Thoracic aorta (tissue), 2 donors: ENCODE measurements around the gene PI3. TPM values are rescaled to one million over a fixed set of nuclear protein-coding genes. Genes with fewer than 3 reads are reported as not detected.
"Not testable (repeated sequence)": the region's sequence is repeated elsewhere in the genome, so short reads cannot be mapped to it uniquely, and the experiment has no call there.

Experiments used
- ATAC-seq: fragments of 150-250 bp; one replicate; pipeline ENCODE4 v1.8.0; 2017; ENCODE audit warnings: low read depth; ENCODE audit not compliant: insufficient number of reproducible peaks, low FRiP score
- DNase-seq: peaks from one replicate; pipeline ENCODE4 v3.0.0-alpha.2; 2020; ENCODE audit warnings: low spot score
- H3K27ac ChIP-seq, 2 donors: fragments of 200-600 bp; sonication (generic); 1 replicate in 1 of 2; 2 replicates in 1 of 2; pipeline ENCODE4 v1.5.1; 2016; ENCODE audit warnings: mild to moderate bottlenecking in 2 of 2, moderate library complexity in 2 of 2
- H3K27me3 ChIP-seq: fragments of 200-600 bp; sonication (generic); replicated peaks from 2 replicates; pipeline ENCODE4 v1.6.0; 2016; ENCODE audit warnings: mild to moderate bottlenecking; ENCODE audit not compliant: insufficient read depth
- H3K36me3 ChIP-seq: fragments of 200-600 bp; sonication (generic); one replicate; pipeline ENCODE4 v1.5.1; 2016
- H3K4me1 ChIP-seq, 2 donors: fragments of 200-600 bp; sonication (generic); 1 replicate in 1 of 2; 2 replicates in 1 of 2; pipeline versions ENCODE4 v1.5.1 to v1.6.0; 2016; ENCODE audit warnings: low read depth in 2 of 2, mild to moderate bottlenecking in 1 of 2; ENCODE audit not compliant: control insufficient read depth in 1 of 2
- H3K4me3 ChIP-seq: fragments of 200-600 bp; sonication (generic); 2 replicates; pipeline ENCODE4 v1.5.1; 2016; ENCODE audit warnings: mild to moderate bottlenecking
- H3K9me3 ChIP-seq: fragments of 200-600 bp; sonication (generic); 2 replicates; pipeline ENCODE4 v1.5.1; 2016
- total RNA-seq, 2 donors: library from RNA; depleted of rRNA; stranded (reverse); fragments of >200 nt; gene quantifications; one replicate each; pipeline versions ENCODE4 v1.1.0 to v1.2.3, GENCODE V29; 2016
- TF ChIP-seq, protein P1 (sequence below): fragments of 200-600 bp; sonication (generic); IDR thresholded peaks from one replicate; pipeline ENCODE4 v1.5.1; 2019; ENCODE audit warnings: antibody characterized with exemption

Gene PI3
- total RNA-seq, 2 donors from 2014 or later, result not detected

GRCh38 chr20:45154183-45154582 lies 20.5 kb upstream of the PI3 start:
- no peak for ATAC-seq
- Histone ChIP-seq H3K27me3 (no peaks in the 10 kb centered on the region), H3K4me1 (no peaks in the 10 kb centered on the region), H3K36me3 (no peaks in the 10 kb centered on the region), H3K9me3 (peaks cover 6% of the 10 kb centered on the region), H3K27ac (no peak overlapping the region), H3K4me3 (no peak overlapping the region)
- no peak for DNase-seq
- TF ChIP-seq, protein P1, sequence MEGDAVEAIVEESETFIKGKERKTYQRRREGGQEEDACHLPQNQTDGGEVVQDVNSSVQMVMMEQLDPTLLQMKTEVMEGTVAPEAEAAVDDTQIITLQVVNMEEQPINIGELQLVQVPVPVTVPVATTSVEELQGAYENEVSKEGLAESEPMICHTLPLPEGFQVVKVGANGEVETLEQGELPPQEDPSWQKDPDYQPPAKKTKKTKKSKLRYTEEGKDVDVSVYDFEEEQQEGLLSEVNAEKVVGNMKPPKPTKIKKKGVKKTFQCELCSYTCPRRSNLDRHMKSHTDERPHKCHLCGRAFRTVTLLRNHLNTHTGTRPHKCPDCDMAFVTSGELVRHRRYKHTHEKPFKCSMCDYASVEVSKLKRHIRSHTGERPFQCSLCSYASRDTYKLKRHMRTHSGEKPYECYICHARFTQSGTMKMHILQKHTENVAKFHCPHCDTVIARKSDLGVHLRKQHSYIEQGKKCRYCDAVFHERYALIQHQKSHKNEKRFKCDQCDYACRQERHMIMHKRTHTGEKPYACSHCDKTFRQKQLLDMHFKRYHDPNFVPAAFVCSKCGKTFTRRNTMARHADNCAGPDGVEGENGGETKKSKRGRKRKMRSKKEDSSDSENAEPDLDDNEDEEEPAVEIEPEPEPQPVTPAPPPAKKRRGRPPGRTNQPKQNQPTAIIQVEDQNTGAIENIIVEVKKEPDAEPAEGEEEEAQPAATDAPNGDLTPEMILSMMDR, result no peak

DNA sequence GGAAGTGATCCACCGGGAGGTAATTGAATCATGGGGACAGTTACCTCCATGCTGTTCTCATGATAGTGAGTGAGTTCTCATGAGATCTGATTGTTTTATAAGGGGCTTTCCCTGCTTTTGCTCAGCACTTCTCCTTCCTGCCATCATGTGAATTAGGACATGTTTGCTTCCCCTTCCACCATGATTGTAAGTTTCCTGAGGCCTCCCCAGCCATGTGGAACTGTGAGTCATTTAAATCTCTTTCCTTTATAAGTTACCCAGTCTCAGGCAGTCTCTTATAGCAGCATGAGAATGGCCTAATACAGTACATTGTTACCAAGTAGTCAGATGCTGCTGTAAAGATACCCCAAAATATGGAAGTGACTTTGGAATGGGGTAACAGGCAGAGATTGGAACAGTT lies 19.9 kb upstream of the PI3 start:
- H3K27me3 ChIP-seq, H3K27ac ChIP-seq, DNase-seq, H3K36me3 ChIP-seq, H3K4me1 ChIP-seq, H3K4me3 ChIP-seq, H3K9me3 ChIP-seq, ATAC-seq: not testable (repeated sequence)

- no peaks in the 10 kb centered on the region for H3K36me3 ChIP-seq
- peaks cover 10% of the 10 kb centered on the region for H3K9me3 ChIP-seq
- TF ChIP-seq, protein P1, result no peak
- no peak overlapping the region for H3K4me3 ChIP-seq
- no peak overlapping the region for H3K27ac ChIP-seq
- no peak for ATAC-seq
- no peaks in the 10 kb centered on the region for H3K4me1 ChIP-seq
- no peak for DNase-seq
- H3K27me3 ChIP-seq, result no peaks in the 10 kb centered on the region
These were observed 18.0 kb upstream of the PI3 start for GRCh38 chr20:45156713-45157112.

DNA sequence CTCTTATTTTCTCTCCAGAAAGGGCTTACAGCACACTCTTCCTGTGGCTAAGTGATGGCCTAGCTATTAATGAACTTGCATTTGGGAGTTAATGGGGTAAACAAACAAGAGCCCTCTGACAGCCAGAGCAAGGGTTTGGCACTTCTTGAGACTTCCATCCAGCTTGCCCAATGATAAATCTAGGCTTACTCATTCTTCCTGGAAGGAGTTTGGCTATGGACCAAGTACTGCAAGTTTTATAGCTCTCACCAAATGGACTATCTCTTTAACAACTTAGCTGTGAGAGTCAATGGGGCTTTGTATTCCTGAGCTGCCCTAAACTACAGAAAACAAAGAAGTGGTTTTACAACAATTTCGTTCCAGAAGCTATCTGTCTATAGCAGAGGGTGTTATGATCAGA lies 16.7 kb upstream of the PI3 start:
- TF ChIP-seq, protein P1, result no peak

GRCh38 chr20:45163083-45163803 lies 11.5 kb upstream of the PI3 start:
- ATAC-seq (no peak), DNase-seq (no peak)
- Histone ChIP-seq H3K36me3 (no peaks in the 10 kb centered on the region), H3K27me3 (no peaks in the 10 kb centered on the region), H3K27ac (no peak overlapping the region), H3K4me3 (no peak overlapping the region), H3K4me1 (no peaks in the 10 kb centered on the region), H3K9me3 (peaks cover 10% of the 10 kb centered on the region)
- TF ChIP-seq, protein P1, result no peak

More for the DNA sequence above, 16.7 kb upstream of the PI3 start:
- ATAC-seq (no peak), DNase-seq (no peak)
- Histone ChIP-seq H3K36me3 (no peaks in the 10 kb centered on the region), H3K4me1 (no peaks in the 10 kb centered on the region), H3K27ac (no peak overlapping the region), H3K9me3 (peaks cover 10% of the 10 kb centered on the region), H3K27me3 (no peaks in the 10 kb centered on the region), H3K4me3 (no peak overlapping the region)

GRCh38 chr20:45164906-45165305 lies 9.8 kb upstream of the PI3 start:
- H3K4me1 ChIP-seq, result no peaks in the 10 kb centered on the region
- H3K9me3 ChIP-seq, result no peaks in the 10 kb centered on the region
- ATAC-seq, result no peak
- no peak for DNase-seq
- H3K4me3 ChIP-seq, result no peak overlapping the region
- no peak overlapping the region for H3K27ac ChIP-seq
- no peaks in the 10 kb centered on the region for H3K27me3 ChIP-seq
- TF ChIP-seq, protein P1, result no peak
- H3K36me3 ChIP-seq, result no peaks in the 10 kb centered on the region
